NCI-H1436 (cell line): Measurements from ENCODE around the gene TJP3.

Source experiments
- DNase-seq: peaks from one replicate; lab custom pipeline; 2025; lab: John Stamatoyannopoulos, UW

TJP3 gene

GRCh38 chr19:3768748-3769099 lies 60.5 kb downstream of the TJP3 start:
- DNase-seq, result no peak

GRCh38 chr19:3769494-3769893 lies 61.3 kb downstream of the TJP3 start:
- no peak for DNase-seq

GRCh38 chr19:3770136-3770999 lies 62.2 kb downstream of the TJP3 start:
- DNase-seq, result no peak

- DNase-seq, result no peak
Measured at GRCh38 chr19:3771000-3771905, 63.1 kb downstream of the TJP3 start.

GRCh38 chr19:3771906-3772455 lies 63.8 kb downstream of the TJP3 start, which contains the start of gene RAX2:
Gene RAX2, minus strand, starts transcription at chr19:3772228. Its CDS starts 486 bp downstream, at chr19:3771742.
- no peak for DNase-seq

GRCh38 chr19:3773814-3774515 lies 65.8 kb downstream of the TJP3 start:
- DNase-seq, result no peak

GRCh38 chr19:3774621-3775373 lies 66.6 kb downstream of the TJP3 start:
- no peak for DNase-seq

GRCh38 chr19:3775374-3775711 lies 67.2 kb downstream of the TJP3 start:
- no peak for DNase-seq

GRCh38 chr19:3775831-3776230 lies 67.6 kb downstream of the TJP3 start:
- DNase-seq, result no peak

- no peak for DNase-seq
Measured at GRCh38 chr19:3776479-3777040, 68.4 kb downstream of the TJP3 start.

GRCh38 chr19:3778104-3778867 lies 70.1 kb downstream of the TJP3 start:
- no peak for DNase-seq

- no peak for DNase-seq
Measured at GRCh38 chr19:3778899-3779723, 70.9 kb downstream of the TJP3 start.

GRCh38 chr19:3780786-3781304 lies 72.7 kb downstream of the TJP3 start:
- no peak for DNase-seq

GRCh38 chr19:3781603-3782002 lies 73.4 kb downstream of the TJP3 start:
- DNase-seq, result no peak

GRCh38 chr19:3782330-3782729 lies 74.1 kb downstream of the TJP3 start:
- no peak for DNase-seq

- no peak for DNase-seq
Measured at GRCh38 chr19:3782903-3783302, 74.7 kb downstream of the TJP3 start.

- DNase-seq, result no peak
Measured at GRCh38 chr19:3783660-3784584, 75.7 kb downstream of the TJP3 start.
